IPS-18c (cell line): Measurements from ENCODE around the gene LSG1.
"Not testable (repeated sequence)": the region's sequence is repeated elsewhere in the genome, so short reads cannot be mapped to it uniquely, and the experiment has no call there.

Source experiments
- H3K4me3 ChIP-seq: 2 replicates; pipeline ENCODE4 v1.7.0; 2013; ENCODE audit warnings: low read depth, mild to moderate bottlenecking, low read length, moderate library complexity; ENCODE audit not compliant: insufficient read depth
- H3K9me3 ChIP-seq: one replicate; pipeline ENCODE4 v1.6.1; 2013; ENCODE audit warnings: mild to moderate bottlenecking, low read length, moderate library complexity; ENCODE audit not compliant: control insufficient read depth, insufficient read depth

LSG1 gene

GRCh38 chr3:194632809-194633348, 39.1 kb downstream of the LSG1 start:
- Histone ChIP-seq H3K4me3 (peak overlapping the region; percentile 69), H3K9me3 (peaks cover 8% of the 10 kb centered on the region)

- H3K9me3 ChIP-seq = peaks cover 8% of the 10 kb centered on the region
- peak overlapping the region; percentile 69 for H3K4me3 ChIP-seq
Observed at GRCh38 chr3:194632226-194632808, 39.7 kb downstream of the LSG1 start.

- H3K4me3 ChIP-seq = no peak overlapping the region
Observed at GRCh38 chr3:194631696-194632095, 40.3 kb downstream of the LSG1 start.

DNA sequence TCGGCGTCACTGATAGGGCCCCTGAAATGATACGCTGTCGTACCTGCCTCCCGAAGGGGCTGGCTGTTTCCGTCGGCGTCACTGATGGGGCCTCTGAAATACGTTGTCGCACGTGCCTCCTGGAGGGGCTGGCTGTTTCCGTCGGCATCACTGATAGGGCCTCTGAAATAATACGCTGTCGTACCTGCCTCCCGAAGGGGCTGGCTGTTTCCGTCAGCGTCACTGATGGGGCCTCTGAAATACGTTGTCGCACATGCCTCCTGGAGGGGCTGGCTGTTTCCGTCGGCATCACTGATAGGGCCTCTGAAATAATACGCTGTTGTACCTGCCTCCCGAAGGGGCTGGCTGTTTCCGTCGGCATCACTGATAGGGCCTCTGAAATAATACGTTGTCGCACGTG, 41.3 kb downstream of the LSG1 start:
- H3K9me3 ChIP-seq, H3K4me3 ChIP-seq: not testable (repeated sequence)

More at GRCh38 chr3:194631696-194632095, 40.3 kb downstream of the LSG1 start:
- H3K9me3 ChIP-seq = peaks cover 8% of the 10 kb centered on the region

DNA sequence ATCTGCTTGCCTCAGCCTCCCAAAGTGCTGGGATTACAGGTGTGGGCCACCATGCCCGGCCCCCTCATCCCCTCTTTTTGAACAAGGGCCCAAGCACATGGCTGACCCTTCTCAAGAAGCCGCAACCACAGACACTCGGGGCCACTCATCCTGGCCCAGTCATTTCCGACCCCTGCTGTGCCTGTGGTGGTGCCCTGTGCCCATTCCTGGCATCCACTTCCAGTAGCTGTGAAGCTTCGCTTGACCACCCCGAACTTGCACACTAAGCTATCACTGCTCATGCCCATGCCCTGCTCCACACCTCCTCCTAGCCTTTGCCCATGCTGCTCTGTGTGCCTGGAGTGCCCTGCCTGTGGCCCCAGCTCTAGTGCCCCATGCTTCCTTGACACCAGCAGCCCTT, 47.0 kb downstream of the LSG1 start:
- peaks cover 2% of the 10 kb centered on the region for H3K9me3 ChIP-seq

DNA sequence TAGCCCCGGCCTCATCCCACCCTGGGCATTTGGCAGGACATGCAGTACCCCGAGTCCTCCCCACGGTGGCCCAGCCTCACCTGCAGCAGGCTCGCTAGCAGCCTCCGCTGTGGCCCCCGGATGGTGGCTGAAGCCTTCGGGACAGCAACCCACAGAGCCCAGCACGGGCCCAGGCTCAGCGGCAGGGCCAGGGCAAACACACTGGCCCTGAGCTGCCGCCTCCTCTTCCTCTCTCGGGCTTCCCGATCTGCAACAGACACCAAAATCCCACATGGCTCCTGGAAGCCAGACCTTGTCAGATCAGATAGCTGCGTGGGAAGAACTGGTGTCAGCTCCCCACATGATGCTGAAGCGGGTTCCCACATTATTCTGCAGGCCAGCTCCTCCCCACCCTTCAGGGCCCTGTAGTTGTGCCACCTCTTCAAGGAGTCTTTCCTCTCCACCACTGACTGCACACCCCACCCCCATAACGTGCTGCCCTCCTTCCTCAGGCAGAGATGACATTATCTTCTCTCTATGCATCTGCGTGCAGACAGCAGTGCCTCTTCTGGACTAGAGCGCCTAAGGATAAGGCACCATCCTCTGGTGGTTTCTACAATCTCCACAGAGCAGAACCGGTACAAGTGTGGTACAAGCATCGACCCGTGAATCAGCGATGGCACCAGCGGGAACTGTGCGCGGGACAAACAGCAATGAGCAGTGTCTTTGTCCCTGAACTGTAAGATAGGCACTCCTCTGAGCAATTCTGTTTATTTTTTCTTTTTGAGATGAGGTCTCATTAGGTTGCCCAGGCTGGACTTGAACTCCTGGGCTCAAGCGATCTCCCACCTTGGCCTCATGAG, 48.3 kb downstream of the LSG1 start:
- Histone ChIP-seq H3K4me3 (no peak overlapping the region; the same call in 1 of the 2 replicates), H3K9me3 (no peaks in the 10 kb centered on the region)

More for the DNA sequence above, 47.0 kb downstream of the LSG1 start:
- no peak overlapping the region for H3K4me3 ChIP-seq

DNA sequence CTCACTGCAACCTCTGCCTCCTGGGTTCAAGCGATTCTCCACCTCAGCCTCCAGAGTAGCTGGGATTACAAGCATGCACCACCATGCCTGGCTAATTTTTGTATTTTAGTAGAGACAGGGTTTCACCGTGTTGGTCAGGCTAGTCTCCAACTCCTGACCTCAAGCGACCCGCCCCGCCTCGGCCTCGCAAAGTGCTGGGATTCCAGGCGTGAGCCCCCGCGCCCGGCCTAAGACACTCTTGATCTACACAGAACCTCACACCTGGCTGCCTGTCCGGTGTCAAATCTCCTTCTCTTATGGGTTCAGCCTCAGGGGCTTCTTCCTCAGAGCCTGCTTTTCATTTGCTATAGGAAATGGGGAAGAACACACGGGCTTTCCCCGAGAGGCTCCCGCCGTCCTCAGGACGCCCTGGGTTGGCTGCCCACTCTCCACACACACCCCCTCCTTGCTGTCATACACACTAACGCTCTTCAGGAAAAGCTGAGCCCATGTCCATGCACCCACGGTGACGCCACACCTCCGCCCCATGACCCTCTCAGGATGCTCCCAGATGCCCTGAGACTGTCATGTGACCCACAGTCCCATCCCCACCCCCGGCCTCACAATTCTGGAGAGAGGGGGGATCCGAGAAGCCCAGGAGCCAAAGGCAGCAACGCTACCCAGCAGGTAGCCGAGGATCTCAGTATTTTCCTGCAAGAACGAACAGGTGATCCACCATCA, 49.2 kb downstream of the LSG1 start:
- H3K9me3 ChIP-seq = no peaks in the 10 kb centered on the region
- H3K4me3 ChIP-seq = no peak overlapping the region

DNA sequence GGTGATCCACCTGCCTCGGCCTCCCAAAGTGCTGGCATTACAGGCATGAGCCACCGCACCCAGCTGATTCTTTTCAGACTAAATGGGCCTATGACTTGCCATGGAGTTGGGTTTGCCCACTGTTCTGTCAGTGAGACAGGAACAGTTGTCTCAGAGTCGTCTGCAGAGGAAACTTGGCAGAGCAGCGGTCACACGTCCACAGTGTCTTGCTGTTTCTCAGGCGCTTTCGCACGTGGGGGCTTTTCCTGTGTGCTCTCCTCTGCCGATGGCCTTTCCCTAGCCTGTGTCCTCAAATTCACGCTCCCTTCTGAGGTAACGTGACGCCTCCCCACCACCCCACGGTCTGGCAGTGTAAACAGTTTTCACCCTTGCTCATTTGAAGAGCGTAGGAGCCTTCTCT, 50.0 kb downstream of the LSG1 start:
- Histone ChIP-seq H3K9me3 (no peaks in the 10 kb centered on the region), H3K4me3 (no peak overlapping the region)

- H3K9me3 ChIP-seq = no peaks in the 10 kb centered on the region
- no peak overlapping the region for H3K4me3 ChIP-seq
Observed at GRCh38 chr3:194620196-194620595, 51.8 kb downstream of the LSG1 start.

DNA sequence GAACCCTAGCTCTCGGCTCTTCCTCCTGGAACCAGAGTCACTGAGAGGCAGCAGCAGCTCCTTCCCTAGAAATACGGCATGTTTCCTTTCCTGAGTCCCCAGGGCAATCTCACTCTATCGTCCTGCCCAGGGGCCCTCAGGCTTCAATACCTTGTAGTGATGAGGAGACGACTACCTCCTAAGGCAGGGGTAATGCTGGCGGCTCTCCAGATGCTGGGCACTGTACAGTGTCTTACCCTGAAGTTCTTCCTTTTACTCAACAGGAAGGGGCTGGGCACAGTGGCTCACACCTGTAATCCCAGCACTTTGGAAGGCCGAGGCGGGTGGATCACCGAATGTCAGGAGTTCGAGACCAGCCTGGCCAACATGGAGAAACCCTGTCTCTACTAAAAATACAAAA, 52.2 kb downstream of the LSG1 start:
- no peaks in the 10 kb centered on the region for H3K9me3 ChIP-seq
- H3K4me3 ChIP-seq = no peak overlapping the region

DNA sequence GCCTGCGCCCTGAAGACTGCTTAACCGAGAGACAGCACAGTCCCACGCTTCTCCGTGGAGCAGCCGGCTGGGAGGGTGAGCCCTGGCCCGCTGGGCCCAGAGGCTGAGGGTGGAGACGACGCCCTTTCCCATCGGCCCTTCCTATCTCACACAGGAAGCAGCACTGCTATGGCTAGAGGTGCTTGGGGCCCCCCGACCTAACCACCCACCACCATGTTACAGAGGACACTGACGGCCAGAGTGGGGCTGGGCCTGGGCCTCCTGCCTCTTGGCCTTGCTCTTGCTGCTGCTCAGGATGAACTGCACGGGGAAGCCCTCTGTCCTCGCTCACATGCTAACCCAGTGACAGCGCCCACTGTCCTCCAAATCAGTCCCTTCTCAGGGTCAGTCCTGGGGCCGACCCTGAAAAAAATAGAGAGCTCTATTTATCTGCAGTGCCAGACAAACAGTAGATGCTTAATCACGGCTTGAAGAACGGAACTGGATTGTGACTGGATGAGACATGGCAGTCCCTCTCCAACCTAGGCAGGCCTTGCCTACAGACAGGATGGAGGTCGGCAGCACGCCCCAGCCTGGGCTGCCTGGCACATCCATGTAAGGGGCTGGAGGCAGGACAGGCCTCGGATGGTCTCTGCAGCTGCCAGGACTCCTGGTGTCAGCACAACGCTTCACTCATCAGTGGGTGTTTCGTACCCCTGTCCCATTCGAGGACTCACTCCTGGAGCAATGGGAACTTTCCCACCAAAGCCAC, 53.0 kb downstream of the LSG1 start:
- Histone ChIP-seq H3K4me3 (no peak overlapping the region), H3K9me3 (no peaks in the 10 kb centered on the region)

DNA sequence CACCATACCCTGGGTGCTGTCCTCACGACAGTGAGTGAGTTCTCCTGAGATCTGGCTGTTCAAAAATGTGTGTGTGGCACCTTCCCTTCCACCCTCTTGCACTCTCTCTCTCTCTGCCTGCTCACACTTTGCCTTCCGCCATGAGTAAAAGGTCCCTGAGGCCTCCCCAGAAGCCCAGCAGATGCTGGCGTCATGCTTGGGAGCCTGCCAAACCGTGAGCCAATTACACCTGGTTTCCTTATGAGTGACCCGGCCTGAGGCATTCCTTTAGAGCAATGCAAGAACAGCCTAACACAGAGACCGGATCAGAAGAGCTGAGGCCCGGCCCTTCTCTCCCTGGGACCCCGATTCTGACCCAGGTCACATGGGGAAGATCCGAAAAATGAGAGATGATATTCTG, 54.2 kb downstream of the LSG1 start:
- H3K4me3 ChIP-seq = no peak overlapping the region
- no peaks in the 10 kb centered on the region for H3K9me3 ChIP-seq

DNA sequence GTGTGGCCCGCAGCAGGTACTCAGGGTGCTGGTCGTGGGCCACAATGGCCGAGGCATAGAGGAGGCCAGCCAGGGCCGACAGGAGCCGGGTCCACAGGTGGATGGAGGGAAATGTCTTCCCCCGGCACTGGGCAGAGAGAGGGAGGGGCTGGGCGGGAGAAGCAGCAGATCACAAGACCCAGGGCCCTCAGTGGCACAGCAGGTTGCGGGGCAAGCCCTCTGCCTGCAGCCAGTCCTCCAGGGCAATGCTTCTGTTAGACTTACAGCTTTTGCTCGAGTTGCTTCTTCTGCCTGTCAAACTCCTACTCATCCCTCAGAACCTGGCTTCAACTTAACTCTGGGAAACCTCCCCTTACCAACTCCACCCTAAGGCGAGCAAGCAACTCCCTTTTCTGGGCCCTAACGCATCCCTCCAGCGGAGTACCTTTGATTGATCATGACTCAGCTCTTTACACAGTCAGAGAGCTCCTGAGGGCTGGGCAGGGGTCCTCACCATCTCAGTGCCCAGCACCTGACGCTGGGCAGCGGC, 54.8 kb downstream of the LSG1 start:
- Histone ChIP-seq H3K9me3 (no peaks in the 10 kb centered on the region), H3K4me3 (no peak overlapping the region; the same call in 1 of the 2 replicates)

DNA sequence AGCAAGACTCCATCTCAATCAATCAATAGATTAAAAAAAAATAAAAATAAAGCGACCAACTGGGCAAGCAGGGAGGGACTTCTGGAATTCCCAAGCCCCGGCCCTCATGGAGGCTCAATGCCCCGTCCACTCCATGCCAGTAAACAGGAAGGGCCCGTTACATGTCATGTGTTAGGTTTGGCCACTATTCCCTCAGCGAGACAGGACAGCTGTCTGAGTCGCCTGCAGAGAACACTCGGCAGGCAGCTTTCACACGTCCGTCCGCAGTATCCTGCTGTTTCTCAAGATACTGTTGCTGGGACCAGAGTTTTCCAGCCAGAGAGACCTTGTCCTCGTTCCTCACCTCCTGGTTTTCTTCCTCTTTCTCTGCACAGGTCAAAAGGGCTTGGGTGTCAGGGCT, 56.8 kb downstream of the LSG1 start:
- Histone ChIP-seq H3K9me3 (no peaks in the 10 kb centered on the region), H3K4me3 (no peak overlapping the region)

DNA sequence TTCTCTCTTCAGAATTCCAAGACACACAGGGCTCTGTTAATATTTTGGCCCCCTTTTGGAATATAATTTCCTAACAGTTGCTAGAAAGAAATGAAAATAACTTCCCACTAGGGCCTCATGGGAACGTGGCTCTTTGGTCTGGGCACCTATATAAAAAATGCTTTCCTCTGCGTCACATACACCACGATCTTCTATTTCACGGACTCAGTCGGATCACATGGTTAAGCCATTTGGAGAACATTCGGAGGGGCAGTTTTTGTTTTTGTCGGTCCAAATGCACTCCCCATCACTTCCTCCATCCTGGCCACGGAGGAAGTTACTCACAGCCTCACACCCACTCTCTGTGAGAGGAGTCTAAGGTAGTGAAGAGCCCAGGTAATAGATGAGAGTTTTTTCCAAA, 59.8 kb downstream of the LSG1 start:
- no peak overlapping the region for H3K4me3 ChIP-seq
- H3K9me3 ChIP-seq = no peaks in the 10 kb centered on the region

DNA sequence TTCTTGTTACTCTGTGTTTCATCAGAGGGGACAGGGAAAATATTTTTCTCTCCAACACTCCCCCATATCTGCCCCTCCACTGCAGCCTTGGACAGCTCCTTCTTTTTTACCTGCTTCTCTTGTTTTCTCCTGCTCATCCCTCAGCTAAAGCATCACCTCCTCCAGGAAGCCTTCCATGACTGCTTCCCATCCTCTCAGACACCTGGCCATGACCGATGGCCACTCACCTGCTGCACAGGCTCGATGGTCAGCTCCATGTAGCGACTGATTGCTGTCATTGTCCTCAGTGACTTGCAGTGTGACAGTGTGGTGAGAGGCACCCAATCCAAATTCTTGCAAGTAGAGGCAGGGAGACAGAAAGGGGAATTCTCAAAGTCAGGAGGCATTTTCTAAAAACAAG, 61.3 kb downstream of the LSG1 start:
- Histone ChIP-seq H3K4me3 (no peak overlapping the region), H3K9me3 (no peaks in the 10 kb centered on the region)

DNA sequence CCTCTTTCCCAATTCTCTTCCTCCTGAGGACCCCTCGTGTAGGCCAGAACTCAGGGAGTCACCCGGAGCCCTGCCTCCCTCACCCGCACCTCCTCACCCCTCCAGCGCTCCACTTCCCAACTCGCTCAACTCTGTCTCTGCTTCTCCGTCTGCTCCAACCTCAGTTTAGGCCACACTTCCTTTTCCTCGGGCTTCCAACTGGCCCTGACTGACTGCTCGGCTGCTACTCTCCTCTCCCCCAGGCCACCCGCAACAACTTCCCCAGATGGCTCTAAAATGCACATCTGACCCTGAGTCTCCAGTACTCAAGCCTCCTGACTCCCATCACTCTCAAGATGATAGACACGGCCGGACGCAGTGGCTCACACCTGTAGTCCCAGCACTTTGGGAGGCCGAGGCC, 62.4 kb downstream of the LSG1 start:
- H3K4me3 ChIP-seq = no peak overlapping the region

More for the DNA sequence above, 62.4 kb downstream of the LSG1 start:
- no peaks in the 10 kb centered on the region for H3K9me3 ChIP-seq
